GM18520 (cell line): Measurements from ENCODE around the gene GPS1.

ENCODE experiments used
- ATAC-seq: cut with Tn5 transposase; IDR thresholded peaks from one replicate; pipeline ENCODE4 v1.9.1; 2021; ENCODE audit not compliant: unreplicated experiment

Gene GPS1

GRCh38 chr17:82051776-82052637 is at the start of gene GPS1, which contains the start of gene RFNG:
Gene GPS1, plus strand, starts transcription at chr17:82051898. Its CDS starts 34 bp downstream, at chr17:82051932.
Gene RFNG, minus strand, starts transcription at chr17:82051811. Its CDS starts 45 bp downstream, at chr17:82051766.
- no peak for ATAC-seq

DNA sequence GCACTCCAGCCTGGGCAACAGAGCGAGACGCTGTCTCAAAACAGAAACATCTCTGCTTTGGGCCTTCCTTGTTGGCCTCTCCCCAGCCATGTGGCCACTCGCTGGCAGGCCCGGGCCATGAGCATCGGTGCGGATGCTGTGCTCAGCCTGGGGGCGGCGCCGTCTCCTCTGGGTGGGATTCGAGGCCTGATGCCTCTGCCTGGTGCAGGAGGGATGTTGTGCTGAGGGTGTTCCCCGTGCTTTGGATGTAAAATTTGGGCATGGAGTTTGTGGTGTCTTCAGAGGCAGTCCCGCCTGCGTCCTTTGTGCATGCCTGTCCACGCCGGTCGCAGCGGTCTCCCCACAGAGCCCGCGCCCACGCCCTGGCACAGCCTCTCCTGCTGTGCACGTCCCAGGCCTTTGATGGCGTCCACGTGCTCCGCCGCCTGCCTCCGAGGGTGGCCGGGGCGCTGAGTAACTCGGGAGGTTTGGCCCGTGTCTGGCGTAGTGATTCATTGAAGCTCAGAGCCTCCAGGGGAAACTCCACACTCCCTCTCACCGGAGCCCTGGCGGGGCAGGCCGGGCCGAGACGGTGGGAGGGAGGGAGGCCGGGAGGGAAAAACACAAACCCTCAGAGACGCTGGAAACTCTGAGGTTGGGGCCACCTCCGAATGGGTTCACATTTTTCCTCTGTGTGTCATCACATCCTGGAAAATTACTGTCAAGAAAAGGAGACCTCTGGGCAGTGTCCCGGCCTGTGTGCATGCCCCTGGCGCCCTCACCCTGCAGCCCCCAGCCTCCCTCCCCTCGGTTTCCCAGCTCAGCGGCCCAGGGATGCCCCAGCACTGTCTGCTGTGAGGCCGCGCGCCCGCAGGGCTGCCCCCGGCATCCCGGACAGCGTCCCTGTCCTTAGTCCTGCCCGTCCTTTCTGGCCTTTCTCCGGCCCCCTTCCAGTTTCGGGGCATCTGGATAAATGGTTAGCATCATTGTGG is 48.0 kb upstream of the GPS1 start:
- ATAC-seq, result no peak

GRCh38 chr17:82004517-82005455 is 46.9 kb upstream of the GPS1 start:
- no peak for ATAC-seq

- no peak for ATAC-seq
These were observed 45.9 kb upstream of the GPS1 start for GRCh38 chr17:82005701-82006348.

DNA sequence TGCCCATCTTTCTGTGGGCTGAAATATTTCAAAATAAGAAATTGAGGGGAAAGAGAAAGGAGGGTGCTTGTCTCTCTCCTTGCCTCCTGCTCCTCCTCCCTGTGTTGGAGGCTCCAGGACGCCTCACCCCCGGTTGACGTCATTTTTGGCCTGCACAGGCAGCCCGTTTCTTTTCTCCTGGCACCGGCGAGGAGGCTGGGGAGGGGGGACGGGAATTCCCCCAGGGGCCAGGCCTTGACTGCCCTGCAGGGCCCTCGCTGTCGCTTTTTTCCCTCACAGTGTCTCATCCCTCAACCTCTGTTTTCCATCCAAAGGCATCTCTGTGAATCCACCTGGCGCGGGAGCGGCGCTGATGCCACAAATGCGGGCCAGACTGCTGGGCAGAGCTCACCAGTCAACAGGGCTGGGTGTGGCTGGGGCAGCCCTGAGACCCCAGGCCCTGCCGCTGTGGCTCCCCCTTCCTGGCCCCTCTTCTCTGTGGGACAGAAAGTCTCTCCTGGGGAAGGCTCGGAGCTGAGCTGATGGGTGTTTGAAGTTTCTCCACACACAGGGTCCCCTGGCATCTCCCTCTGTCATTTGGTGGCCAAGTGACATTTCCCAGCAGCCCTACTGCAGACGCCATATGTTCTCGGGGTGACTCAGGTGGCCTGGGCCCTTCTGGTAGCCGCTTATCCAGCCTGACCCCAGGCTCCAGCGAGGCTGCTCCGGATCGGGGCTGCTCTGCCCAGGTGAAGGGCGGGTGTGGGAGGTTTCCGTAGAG is 45.0 kb upstream of the GPS1 start:
- ATAC-seq, result no peak

DNA sequence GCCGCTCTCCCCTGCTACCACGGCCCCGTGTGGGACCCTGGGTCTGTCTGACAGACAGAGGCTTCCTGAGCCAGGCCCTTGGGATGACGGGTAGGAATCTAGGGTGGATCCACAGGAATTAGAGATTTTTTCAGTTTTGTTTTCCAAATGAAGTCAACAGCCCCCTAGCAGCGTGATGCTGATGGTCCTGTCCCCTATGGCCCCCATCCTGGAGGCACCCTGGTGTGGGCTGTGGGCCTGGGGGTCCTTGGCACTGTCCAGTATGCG is 44.5 kb upstream of the GPS1 start:
- ATAC-seq, result no peak

GRCh38 chr17:82007495-82008257 is 44.0 kb upstream of the GPS1 start:
- ATAC-seq, result no peak

DNA sequence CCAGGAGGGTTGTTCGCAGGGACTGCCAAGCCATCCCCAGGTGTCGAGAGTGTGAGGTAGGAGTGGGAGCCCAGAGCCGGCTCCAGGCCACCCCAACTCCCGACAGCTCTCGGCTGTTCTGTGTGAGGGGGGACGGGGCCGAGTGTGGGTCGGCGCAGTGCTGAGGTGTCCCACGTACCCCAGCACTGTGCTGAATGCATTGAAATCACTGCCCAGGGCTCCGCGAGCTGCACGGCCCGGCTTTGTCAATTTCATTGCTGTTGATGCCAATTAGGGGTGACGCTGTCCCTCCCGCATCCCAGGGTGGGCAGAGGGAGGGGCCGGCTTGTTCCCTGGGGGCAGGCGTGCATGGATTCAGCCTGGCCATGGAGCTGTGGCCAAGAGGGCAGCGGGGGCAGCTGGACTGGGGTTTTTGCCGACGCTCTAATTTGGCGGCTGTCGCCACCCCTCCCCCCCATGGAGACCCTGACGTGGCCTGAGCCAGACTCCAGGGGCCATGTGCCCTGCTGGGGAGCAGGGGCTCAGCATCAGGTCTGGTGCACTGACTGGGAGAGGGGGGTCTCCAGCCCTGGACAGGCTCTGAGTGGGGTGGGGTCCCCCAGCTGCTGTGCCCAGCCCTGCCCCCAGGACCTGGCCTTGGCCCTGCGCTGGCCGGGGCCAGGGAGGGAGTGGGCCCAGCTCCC is 43.3 kb upstream of the GPS1 start:
- no peak for ATAC-seq

- no peak for ATAC-seq
These were observed 42.7 kb upstream of the GPS1 start for GRCh38 chr17:82008941-82009405.

DNA sequence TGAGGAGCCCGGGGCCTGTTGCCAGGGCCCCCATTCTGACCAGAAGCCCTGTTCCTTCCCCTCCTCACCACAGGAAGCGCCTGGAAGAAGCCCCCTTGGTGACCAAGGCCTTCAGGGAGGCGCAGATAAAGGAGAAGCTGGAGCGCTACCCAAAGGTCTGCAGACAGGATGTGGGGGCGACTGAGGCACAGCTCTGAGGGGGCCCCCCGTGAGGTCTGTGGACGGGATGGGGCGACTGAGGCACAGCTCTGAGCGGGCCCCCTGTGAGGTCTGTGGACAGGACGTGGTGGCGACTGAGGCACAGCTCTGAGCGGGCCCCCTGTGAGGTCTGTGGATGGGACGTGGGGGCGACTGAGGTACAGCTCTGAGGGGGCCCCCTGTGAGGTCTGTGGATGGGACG is 42.3 kb upstream of the GPS1 start:
- ATAC-seq, result no peak

DNA sequence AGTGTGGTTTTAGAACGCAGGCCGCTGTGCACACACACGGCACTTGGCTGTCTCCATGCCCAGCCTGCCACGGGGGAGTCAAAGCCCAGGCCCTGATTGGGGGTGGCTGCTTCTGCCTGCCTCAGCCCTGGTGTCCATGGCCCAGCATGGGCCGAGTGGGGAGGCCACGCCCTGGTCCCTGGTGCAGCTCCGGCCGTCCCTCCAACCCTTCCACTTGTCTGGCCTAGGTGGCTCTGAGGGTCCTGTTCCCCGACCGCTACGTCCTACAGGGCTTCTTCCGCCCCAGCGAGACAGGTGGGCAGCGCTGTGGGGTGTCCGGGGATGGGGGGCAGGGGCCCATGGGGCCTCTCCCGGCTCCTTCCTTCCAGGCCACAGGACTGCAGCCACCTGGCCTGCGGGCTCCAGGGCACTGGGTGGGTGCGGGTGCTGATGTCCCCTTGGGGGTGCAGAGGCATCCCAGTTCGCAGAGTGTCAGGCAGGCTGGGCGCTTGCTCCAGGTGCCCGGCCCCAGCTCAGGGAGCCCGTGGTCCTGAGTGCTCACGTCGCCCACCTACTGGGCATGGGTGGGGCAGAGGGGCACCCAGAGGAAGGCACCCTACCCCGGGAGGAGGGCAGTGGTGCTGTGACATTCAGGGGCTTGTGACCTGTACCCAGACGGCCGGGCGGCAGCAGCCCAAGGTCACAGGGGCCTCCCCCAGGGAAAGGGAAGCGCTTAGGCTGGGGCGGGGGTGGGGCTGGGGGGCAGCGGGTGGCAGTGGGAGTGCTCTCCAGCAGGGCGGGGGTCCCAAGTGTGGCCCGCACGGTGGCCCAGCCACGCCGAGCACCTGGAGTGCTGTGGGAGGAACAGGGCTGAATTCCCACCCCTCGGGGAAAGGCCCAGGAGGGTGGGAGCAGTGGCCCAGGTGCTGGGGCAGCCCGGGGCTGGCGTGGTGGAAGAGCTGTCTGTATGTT is 40.8 kb upstream of the GPS1 start:
- no peak for ATAC-seq

- ATAC-seq, result no peak
These were observed 40.0 kb upstream of the GPS1 start for GRCh38 chr17:82011617-82012187.

GRCh38 chr17:82012261-82012639 is 39.4 kb upstream of the GPS1 start:
- ATAC-seq, result no peak

DNA sequence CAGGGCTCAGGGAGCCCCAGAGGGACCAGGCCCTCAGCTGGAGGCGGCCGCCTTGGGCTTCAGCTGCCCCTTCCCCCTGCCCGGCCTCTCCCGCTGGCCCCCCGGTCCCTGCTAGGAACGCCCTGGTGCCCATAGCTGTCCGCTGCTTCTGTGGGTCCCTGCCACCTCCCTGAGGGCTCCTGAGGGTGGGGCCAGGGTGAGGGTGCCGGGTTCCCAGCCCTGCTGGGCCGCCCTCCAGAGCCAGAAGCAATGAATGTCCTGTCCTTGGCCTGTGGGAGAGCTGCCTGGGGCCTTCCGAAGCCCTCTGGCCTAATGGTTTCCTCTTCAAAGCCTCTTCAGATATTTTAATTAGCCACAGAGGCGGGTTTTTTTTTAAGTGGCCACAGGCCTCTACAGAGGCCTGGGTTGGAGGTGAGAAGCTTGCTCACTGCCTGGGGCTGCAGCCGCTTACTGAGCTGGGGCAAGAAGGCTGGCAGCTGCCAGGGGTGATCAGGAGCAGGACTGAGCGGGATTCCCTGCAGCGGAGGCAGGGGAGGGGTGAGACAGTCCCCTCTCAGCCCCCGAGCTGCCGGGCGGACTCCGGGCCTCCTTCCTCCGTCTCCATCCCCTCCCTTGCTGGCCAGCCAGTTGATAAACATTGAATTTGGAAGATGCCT is 38.9 kb upstream of the GPS1 start:
- ATAC-seq, result no peak

DNA sequence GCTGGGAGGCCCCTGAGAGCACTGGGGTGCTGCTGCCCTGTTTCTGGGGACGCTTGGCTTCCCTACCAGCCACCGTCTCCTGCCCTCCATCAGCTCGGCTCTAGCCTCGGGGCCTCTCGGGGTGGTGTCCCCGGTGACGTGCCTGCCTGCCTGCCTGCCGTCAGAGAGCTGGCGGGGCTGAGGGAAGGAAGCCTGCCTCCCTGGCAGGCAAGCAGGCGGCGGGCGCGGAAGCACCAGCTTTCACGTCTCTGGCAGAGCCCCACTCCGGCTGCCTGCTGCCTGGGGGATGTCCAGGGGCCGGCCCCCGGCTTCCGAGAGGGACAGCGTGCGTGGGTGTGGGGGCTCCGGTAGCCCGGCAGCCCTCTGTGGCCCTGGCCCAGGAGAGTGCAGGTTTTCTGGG is 38.4 kb upstream of the GPS1 start:
- ATAC-seq, result no peak

- ATAC-seq, result no peak
These were observed 37.9 kb upstream of the GPS1 start for GRCh38 chr17:82013772-82014321.
